Neutrophil (primary cell): Measurements from ENCODE around the gene DBNL.

Source experiments
- H3K27ac ChIP-seq: fragments of 200-600 bp; sonication (generic); 2 replicates; pipeline ENCODE4 v1.5.1; 2016; ENCODE audit warnings: mild to moderate bottlenecking, moderate library complexity
- H3K27me3 ChIP-seq: fragments of 200-600 bp; sonication (generic); 2 replicates; pipeline ENCODE4 v1.6.0; 2016; ENCODE audit warnings: mild to moderate bottlenecking
- H3K36me3 ChIP-seq: fragments of 200-600 bp; sonication (generic); 2 replicates; pipeline ENCODE4 v1.5.1; 2017
- H3K4me1 ChIP-seq, 2 experiments: fragments of 200-600 bp in 1 of 2; sonication (generic) in 1 of 2; 1 replicate in 1 of 2; 2 replicates in 1 of 2; pipeline versions ENCODE4 v1.5.1 to v1.6.1; 2013 to 2016; ENCODE audit warnings: low read depth in 1 of 2, low read length in 1 of 2, mild to moderate bottlenecking in 1 of 2, moderate library complexity in 1 of 2; ENCODE audit not compliant: control insufficient read depth in 1 of 2, insufficient read depth in 1 of 2
- H3K4me3 ChIP-seq, 2 experiments: fragments of 200-600 bp in 1 of 2; sonication (generic) in 1 of 2; 1 replicate in 1 of 2; 2 replicates in 1 of 2; pipeline ENCODE4 v1.5.1; 2013 to 2016; ENCODE audit warnings: low read depth in 1 of 2, low read length in 1 of 2, mild to moderate bottlenecking in 1 of 2, moderate library complexity in 1 of 2
- H3K9me3 ChIP-seq: fragments of 200-600 bp; sonication (generic); 2 replicates; pipeline ENCODE4 v1.5.1; 2016
- CTCF ChIP-seq: fragments of 200-600 bp; sonication (generic); IDR thresholded peaks from 2 replicates; pipeline ENCODE4 v1.5.1; 2016; ENCODE audit warnings: antibody characterized with exemption

DBNL gene

GRCh38 chr7:44060091-44060947 lies 15.8 kb downstream of the DBNL start:
- Histone ChIP-seq H3K27ac (peak overlapping the region; percentile 54), H3K36me3 (peaks cover 90% of the 10 kb centered on the region), H3K27me3 (no peaks in the 10 kb centered on the region), H3K9me3 (no peaks in the 10 kb centered on the region), H3K4me1 (peaks cover 0 to under 1% of the 10 kb centered on the region in 2 experiments), H3K4me3 (no peak overlapping the region)
- no peak for TF ChIP-seq CTCF

GRCh38 chr7:44060948-44061644 lies 16.6 kb downstream of the DBNL start:
- peaks cover 87% of the 10 kb centered on the region for H3K36me3 ChIP-seq
- peaks cover 0 to 6% of the 10 kb centered on the region in 2 experiments for H3K4me1 ChIP-seq
- peak overlapping the region; percentile 54 for H3K27ac ChIP-seq
- H3K9me3 ChIP-seq: no peaks in the 10 kb centered on the region
- no peaks in the 10 kb centered on the region for H3K27me3 ChIP-seq
- no peak overlapping the region for H3K4me3 ChIP-seq
- TF ChIP-seq CTCF: no peak

DNA sequence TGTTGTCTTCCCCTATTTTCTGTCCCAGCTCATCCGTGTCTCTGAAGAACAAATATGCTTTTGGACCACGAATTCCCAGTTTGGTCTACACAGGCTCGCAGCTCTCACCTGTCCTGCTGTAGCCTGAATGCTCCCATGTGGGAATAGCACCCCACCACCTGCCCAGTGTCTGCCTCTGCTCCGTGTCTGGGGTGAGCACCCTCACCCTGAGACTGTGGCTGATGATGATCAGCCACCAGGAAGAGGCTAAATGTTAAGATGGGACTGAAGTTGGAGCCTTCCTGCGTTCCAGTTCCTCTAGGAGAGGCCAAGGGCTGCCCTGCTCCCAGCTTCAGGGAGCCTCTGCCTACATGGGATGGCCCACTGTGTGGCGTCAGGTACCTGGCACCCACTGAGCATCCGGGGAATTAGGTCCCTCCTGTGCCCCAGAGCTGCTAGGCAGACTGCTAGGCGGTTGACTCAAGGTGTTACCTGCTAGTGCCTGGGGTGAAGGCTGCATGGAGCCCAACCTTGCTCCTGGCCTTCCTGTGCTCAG lies 17.2 kb downstream of the DBNL start:
- Histone ChIP-seq H3K4me3 (no peak overlapping the region), H3K27ac (peak overlapping the region; percentile 54), H3K36me3 (peaks cover 80% of the 10 kb centered on the region), H3K27me3 (no peaks in the 10 kb centered on the region), H3K9me3 (no peaks in the 10 kb centered on the region), H3K4me1 (peaks cover 0 to 6% of the 10 kb centered on the region in 2 experiments)
- no peak for TF ChIP-seq CTCF

DNA sequence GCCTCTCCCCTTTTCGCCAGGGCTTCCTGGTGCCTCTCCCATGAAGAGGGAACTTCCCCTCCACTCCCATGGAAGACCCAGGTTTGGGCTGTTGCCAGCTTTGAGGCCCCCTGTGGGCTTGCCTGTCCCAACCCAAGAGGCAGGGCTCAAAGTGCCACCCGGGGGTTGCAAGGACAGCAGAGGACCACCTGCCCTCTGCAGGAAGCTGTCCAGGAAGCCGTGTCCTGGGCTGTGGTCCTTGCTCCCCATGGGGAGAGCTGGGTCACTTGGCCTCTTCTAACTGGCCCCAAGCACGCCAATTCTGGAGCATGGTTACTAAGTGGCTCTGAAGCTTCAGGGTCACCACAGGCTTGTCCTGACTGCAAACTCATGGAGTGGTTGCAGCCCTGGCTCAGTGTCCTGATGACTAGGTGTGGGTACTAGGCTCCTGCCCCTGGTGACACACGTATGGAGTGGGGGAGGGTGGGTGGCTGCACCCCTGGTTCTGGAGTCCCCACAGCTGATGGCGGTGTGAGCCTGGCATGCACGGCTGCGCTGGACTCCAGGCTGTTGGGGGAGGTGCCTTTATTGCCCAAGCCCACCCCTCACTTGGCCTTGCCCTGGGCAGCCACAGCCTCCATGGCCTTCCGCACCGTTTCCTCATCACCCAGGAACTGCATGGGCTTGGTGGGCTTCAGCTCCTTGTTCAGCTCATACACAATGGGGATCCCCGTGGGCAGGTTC lies 17.8 kb downstream of the DBNL start:
- no peak for TF ChIP-seq CTCF
- H3K27me3 ChIP-seq: no peaks in the 10 kb centered on the region
- peaks cover 0 to 6% of the 10 kb centered on the region in 2 experiments for H3K4me1 ChIP-seq
- peaks cover 74% of the 10 kb centered on the region for H3K36me3 ChIP-seq
- peak overlapping the region; percentile 54 for H3K27ac ChIP-seq
- no peaks in the 10 kb centered on the region for H3K9me3 ChIP-seq
- H3K4me3 ChIP-seq: no peak overlapping the region

GRCh38 chr7:44062903-44063295 lies 18.4 kb downstream of the DBNL start:
- H3K9me3 ChIP-seq: no peaks in the 10 kb centered on the region
- peaks cover 0 to 6% of the 10 kb centered on the region in 2 experiments for H3K4me1 ChIP-seq
- H3K27ac ChIP-seq: peak overlapping the region; percentile 54
- H3K27me3 ChIP-seq: no peaks in the 10 kb centered on the region
- no peak overlapping the region for H3K4me3 ChIP-seq
- H3K36me3 ChIP-seq: peaks cover 69% of the 10 kb centered on the region
- no peak for TF ChIP-seq CTCF
